HL-60 (cell line): Measurements from ENCODE around the gene RAPGEF2.
"Not testable (repeated sequence)": the region's sequence is repeated elsewhere in the genome, so short reads cannot be mapped to it uniquely, and the experiment has no call there.

Experiments used
- DNase-seq, 2 experiments: peaks; one replicate each; pipeline ENCODE4 v3.0.0-alpha.2; 2010 to 2020; ENCODE audit warnings: low read depth in 1 of 2, low spot score in 1 of 2
- H3K27ac ChIP-seq: fragments of 250-450 bp; sonication (Bioruptor Pico); replicated peaks from 2 replicates; pipeline ENCODE4 v1.5.1; 2020; ENCODE audit warnings: mild to moderate bottlenecking, moderate library complexity
- H3K27me3 ChIP-seq: fragments of 250-450 bp; sonication (Bioruptor Pico); 2 replicates; pipeline ENCODE4 v1.5.1; 2021; ENCODE audit warnings: mild to moderate bottlenecking, moderate library complexity; ENCODE audit not compliant: insufficient read depth, poor library complexity, severe bottlenecking
- H3K4me3 ChIP-seq: replicated peaks from 2 replicates; pipeline ENCODE4 v1.5.1; 2011; ENCODE audit warnings: mild to moderate bottlenecking, control low read depth, low read length; ENCODE audit not compliant: insufficient read depth
- GABPA ChIP-seq: IDR thresholded peaks from 2 replicates; pipeline ENCODE4 v1.6.1; 2012; ENCODE audit warnings: low read depth
- POLR2AphosphoS5 ChIP-seq: IDR thresholded peaks from 2 replicates; pipeline ENCODE4 v1.6.1; 2012; ENCODE audit warnings: low read depth
- SPI1 ChIP-seq: IDR thresholded peaks from 2 replicates; pipeline ENCODE4 v1.6.1; 2012; ENCODE audit warnings: low read depth, mild to moderate bottlenecking, borderline replicate concordance
- TF ChIP-seq, protein P1 (sequence below): IDR thresholded peaks from one replicate; pipeline ENCODE4 v1.5.1; 2011; ENCODE audit warnings: low read length, control low read depth, inconsistent platforms; ENCODE audit not compliant: insufficient read depth
- TF ChIP-seq, protein P2 (sequence below): IDR thresholded peaks from 2 replicates; pipeline ENCODE4 v1.6.1; 2012; ENCODE audit warnings: low read depth; ENCODE audit not compliant: insufficient replicate concordance

RAPGEF2 gene

DNA sequence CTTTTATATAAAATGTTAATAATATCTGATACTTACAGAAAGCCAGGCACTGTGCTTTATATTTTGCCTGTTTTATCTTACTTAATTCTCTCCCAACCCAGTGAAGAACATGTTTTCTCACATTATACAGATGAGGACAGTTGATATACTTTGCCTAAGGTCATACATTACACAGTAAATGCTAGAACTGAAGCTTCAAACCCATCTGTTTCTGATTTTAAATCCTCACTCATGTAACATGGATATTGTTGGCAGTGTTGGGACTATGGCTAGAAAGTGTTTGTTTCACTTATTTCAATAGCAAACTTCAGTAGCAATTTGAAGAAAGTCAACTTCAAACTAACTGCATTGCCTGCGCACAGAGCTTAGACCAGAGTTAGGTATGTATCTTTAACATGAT, 57.4 kb downstream of the RAPGEF2 start:
- no peak for DNase-seq
- H3K27me3 ChIP-seq: no peaks in the 10 kb centered on the region
- H3K27ac ChIP-seq: no peak overlapping the region
- no peak overlapping the region for H3K4me3 ChIP-seq
- TF ChIP-seq SPI1 (no peak), POLR2AphosphoS5 (no peak), GABPA (no peak)
- TF ChIP-seq, protein P1, sequence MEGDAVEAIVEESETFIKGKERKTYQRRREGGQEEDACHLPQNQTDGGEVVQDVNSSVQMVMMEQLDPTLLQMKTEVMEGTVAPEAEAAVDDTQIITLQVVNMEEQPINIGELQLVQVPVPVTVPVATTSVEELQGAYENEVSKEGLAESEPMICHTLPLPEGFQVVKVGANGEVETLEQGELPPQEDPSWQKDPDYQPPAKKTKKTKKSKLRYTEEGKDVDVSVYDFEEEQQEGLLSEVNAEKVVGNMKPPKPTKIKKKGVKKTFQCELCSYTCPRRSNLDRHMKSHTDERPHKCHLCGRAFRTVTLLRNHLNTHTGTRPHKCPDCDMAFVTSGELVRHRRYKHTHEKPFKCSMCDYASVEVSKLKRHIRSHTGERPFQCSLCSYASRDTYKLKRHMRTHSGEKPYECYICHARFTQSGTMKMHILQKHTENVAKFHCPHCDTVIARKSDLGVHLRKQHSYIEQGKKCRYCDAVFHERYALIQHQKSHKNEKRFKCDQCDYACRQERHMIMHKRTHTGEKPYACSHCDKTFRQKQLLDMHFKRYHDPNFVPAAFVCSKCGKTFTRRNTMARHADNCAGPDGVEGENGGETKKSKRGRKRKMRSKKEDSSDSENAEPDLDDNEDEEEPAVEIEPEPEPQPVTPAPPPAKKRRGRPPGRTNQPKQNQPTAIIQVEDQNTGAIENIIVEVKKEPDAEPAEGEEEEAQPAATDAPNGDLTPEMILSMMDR: no peak
- TF ChIP-seq, protein P2, sequence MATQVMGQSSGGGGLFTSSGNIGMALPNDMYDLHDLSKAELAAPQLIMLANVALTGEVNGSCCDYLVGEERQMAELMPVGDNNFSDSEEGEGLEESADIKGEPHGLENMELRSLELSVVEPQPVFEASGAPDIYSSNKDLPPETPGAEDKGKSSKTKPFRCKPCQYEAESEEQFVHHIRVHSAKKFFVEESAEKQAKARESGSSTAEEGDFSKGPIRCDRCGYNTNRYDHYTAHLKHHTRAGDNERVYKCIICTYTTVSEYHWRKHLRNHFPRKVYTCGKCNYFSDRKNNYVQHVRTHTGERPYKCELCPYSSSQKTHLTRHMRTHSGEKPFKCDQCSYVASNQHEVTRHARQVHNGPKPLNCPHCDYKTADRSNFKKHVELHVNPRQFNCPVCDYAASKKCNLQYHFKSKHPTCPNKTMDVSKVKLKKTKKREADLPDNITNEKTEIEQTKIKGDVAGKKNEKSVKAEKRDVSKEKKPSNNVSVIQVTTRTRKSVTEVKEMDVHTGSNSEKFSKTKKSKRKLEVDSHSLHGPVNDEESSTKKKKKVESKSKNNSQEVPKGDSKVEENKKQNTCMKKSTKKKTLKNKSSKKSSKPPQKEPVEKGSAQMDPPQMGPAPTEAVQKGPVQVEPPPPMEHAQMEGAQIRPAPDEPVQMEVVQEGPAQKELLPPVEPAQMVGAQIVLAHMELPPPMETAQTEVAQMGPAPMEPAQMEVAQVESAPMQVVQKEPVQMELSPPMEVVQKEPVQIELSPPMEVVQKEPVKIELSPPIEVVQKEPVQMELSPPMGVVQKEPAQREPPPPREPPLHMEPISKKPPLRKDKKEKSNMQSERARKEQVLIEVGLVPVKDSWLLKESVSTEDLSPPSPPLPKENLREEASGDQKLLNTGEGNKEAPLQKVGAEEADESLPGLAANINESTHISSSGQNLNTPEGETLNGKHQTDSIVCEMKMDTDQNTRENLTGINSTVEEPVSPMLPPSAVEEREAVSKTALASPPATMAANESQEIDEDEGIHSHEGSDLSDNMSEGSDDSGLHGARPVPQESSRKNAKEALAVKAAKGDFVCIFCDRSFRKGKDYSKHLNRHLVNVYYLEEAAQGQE: no peak

DNA sequence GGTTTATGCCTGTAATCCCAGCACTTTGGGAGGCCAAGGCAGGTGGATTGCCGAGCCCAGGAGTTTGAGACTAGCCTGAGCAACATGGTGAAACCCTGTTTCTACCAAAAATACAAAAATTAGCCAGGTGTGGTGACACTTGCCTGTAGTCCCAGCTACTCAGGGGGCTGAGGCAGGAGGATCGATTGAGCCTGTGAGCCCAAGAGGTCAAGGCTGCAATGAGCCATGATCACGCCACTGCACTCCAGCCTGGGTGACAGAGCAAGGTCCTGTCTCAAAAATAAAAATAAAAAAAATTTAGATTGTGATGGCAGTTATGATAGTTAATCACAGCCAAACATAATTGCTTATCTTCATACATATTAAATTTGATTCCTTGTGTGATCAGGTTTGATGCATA, 58.6 kb downstream of the RAPGEF2 start:
- not testable (repeated sequence) for H3K27me3 ChIP-seq, H3K27ac ChIP-seq, DNase-seq, H3K4me3 ChIP-seq

DNA sequence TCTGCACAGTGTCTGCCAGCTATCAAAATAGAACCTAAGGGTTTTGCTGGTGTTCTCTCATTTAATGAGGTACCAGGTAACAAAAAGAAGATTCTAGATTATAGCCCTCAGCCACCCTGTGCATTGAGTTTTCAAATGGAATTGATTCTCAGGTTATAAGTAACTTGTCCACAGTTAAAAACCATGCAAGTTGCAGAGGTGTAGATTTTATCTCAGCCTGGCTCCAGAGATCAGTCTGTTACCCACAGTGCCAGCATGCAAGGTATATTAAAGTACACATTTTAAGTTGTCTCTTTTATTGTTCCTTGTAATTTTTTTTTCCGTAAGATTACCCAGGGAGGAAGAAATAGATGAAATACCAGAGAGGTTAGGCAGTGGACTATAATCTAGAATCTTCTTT, 59.7 kb downstream of the RAPGEF2 start:
- no peak for DNase-seq
- no peak for TF ChIP-seq SPI1
- no peak for TF ChIP-seq POLR2AphosphoS5
- TF ChIP-seq, protein P2: no peak
- TF ChIP-seq GABPA: no peak
- TF ChIP-seq, protein P1: no peak
- H3K27me3 ChIP-seq: no peaks in the 10 kb centered on the region
- H3K4me3 ChIP-seq: no peak overlapping the region
- H3K27ac ChIP-seq: no peak overlapping the region

DNA sequence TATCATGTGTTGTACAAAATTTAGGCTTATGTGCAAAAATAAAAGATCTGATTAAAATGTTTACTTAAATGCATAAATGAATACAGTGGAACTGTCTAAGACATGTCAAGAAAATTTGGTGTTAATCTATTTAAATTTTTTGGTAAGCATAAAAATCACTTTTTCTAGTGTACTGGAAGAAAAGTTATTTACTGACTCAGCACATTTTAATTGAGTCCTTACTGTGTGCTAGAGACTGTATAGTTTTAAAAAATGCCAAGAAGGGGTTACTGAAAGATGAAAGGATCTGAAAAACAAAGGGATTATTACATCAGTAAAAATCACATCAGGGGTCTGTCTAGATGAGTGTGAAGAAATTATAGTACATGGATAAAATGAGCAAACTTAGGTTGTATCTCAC, 60.6 kb downstream of the RAPGEF2 start:
- no peak overlapping the region for H3K4me3 ChIP-seq
- no peak for DNase-seq
- no peak overlapping the region for H3K27ac ChIP-seq
- no peaks in the 10 kb centered on the region for H3K27me3 ChIP-seq
- TF ChIP-seq GABPA: no peak
- no peak for TF ChIP-seq POLR2AphosphoS5
- TF ChIP-seq, protein P1: no peak
- no peak for TF ChIP-seq SPI1
- TF ChIP-seq, protein P2: no peak
